ENCODE data around the gene SOX15.

The SOX15 gene

DNA sequence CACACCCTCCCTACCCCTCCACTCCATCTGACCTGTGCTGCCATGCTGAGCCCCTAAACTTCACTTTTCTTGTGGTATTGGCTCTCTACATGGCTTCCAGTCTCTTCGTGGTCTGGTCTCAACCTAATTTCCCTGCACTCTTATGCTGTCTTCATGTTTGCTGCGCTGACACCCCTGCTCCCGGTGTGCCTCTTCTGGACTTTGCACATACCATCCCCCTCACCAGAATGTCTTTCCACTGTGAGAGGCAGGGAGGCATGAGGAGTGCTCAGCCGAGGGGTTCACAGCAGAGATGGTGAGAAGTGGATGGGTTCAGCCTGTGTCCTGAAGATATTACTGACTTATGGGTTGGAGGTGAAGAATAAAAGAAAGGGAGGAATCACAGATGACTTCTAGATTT is 38.5 kb downstream of the SOX15 start:
- no peak overlapping the region for H3K4me3 ChIP-seq
- no peak for DNase-seq (ENCODE audit: low read depth, low spot score)
- no peaks in the 10 kb centered on the region for H3K36me3 ChIP-seq (ENCODE audit: insufficient read depth, low read length)
- H3K9ac ChIP-seq (ENCODE audit: insufficient read length) = no peak overlapping the region
- no peak for TF ChIP-seq POLR2AphosphoS5 (IDR thresholded peaks at IDR 0.05; ENCODE audit: borderline replicate concordance, low read depth, low read length)
- TF ChIP-seq EZH2 (IDR thresholded peaks at IDR 0.05) = no peak
- TF ChIP-seq FOXP2 (optimal IDR thresholded peaks at IDR 0.05; ENCODE audit: control extremely low read depth, extremely low read length, insufficient read depth) = no peak
- H3K27ac ChIP-seq = no peak overlapping the region
- H3K9me3 ChIP-seq (ENCODE audit: low read depth, low read length) = no peaks in the 10 kb centered on the region

DNA sequence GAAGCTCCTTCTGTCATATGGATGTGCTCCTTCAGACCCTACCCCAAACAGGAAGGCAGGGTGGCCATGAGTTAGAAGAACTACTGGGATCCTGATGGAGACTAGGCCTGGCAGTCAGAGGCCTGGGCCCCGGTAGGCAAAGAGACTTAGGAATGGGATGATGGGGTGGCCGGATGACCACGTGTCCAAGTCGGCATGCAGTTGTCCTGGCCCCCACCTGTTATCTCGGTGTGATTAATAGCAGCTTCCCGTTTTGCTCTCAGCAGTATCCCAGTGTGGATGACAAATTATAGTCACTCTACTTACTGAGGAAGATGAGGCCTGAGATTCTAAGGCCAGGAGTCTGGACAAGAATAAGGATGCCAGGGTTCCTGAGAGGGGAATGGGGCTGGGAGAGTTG is 39.5 kb downstream of the SOX15 start:
- Histone ChIP-seq H3K27ac (no peak overlapping the region), H3K36me3 (ENCODE audit: insufficient read depth, low read length) (no peaks in the 10 kb centered on the region), H3K9ac (ENCODE audit: insufficient read length) (no peak overlapping the region), H3K9me3 (ENCODE audit: low read depth, low read length) (no peaks in the 10 kb centered on the region), H3K4me3 (no peak overlapping the region)
- DNase-seq (ENCODE audit: low read depth, low spot score) = no peak
- no peak for TF ChIP-seq EZH2 (IDR thresholded peaks at IDR 0.05)
- TF ChIP-seq POLR2AphosphoS5 (IDR thresholded peaks at IDR 0.05; ENCODE audit: borderline replicate concordance, low read depth, low read length) = no peak
- no peak for TF ChIP-seq FOXP2 (optimal IDR thresholded peaks at IDR 0.05; ENCODE audit: control extremely low read depth, extremely low read length, insufficient read depth)

DNA sequence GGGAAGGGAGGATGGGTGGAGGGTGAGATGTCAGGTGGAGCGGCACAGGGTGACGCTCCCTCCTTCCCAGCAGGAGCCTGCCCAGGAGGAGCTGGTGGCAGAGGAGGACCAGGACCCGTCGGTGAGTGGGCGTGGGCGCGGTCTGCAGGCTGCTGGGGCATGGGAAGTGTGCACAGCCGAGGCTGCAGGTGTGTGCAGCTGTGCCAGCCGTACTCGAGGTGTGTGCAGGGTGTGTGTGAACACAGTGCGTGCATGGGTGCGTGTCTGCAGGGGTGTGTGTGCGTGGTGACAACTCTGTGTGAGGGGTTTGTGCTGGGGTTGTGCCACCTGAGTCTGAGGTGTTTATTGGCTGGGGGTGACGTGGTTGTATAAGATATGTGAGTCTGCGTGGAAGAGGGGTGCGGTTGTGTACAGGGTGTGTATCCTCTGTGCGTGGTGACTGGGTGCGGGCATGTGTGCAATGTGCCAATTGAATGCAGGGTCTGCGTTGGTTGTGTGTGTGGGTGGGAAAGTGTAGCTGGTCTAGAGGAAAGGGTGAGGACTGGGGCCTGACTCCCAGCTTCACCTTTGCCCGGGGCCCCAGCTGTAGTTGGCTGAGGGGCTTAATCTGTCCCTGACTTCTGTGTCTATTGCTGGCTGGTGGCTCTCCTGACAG is 40.4 kb downstream of the SOX15 start:
- DNase-seq (ENCODE audit: low read depth, low spot score) = no peak
- Histone ChIP-seq H3K9me3 (ENCODE audit: low read depth, low read length) (no peaks in the 10 kb centered on the region), H3K4me3 (no peak overlapping the region), H3K27ac (no peak overlapping the region), H3K36me3 (ENCODE audit: insufficient read depth, low read length) (no peaks in the 10 kb centered on the region), H3K9ac (ENCODE audit: insufficient read length) (no peak overlapping the region)
- TF ChIP-seq EZH2 (IDR thresholded peaks at IDR 0.05) (no peak), POLR2AphosphoS5 (IDR thresholded peaks at IDR 0.05; ENCODE audit: borderline replicate concordance, low read depth, low read length) (no peak), FOXP2 (optimal IDR thresholded peaks at IDR 0.05; ENCODE audit: control extremely low read depth, extremely low read length, insufficient read depth) (no peak)

DNA sequence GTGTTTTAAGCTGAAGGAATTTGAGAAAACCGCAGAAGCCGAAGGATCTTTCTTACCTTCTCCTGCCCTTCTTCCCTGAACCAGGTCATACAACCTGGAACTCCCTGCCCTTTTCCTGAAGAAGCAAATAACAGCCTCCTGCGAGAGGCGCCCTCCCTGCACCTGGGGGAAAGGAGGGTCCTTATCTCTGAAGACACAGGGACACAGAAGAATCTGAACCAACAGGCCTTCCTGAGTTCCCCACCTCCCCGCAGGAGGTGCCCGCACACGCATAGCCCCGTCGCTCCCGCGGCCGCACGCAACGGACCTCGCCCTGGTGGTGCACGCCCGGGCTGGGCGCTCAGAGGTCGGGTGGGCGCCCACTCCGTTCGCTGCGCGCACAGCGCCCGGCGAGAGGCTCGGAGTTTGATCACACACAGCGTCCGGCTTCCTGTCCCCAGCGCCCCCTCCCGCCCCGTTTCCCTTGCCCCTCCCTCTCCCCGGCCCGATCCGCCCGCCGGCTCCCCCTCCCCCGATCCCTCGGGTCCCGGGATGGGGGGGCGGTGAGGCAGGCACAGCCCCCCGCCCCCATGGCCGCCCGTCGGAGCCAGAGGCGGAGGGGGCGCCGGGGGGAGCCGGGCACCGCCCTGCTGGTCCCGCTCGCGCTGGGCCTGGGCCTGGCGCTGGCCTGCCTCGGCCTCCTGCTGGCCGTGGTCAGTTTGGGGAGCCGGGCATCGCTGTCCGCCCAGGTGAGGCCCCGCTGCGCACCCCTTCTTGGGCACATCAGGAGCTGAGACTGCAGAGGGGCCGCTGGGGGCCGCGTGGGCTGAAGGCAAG is 41.1 kb downstream of the SOX15 start, which contains the start of gene TNFSF12:
TNFSF12 (plus strand) TSS at position 474 of the 816 bp plus-strand sequence; CDS start at position 570, 96 bp downstream.
- Histone ChIP-seq H3K27ac (no peak within 1 kb of the TSS), H3K36me3 (ENCODE audit: insufficient read depth, low read length) (no peaks in the 10 kb centered on the region), H3K4me3 (no peak within 1 kb of the TSS), H3K9ac (ENCODE audit: insufficient read length) (no peak within 1 kb of the TSS), H3K9me3 (ENCODE audit: low read depth, low read length) (no peaks in the 10 kb centered on the region)
- no peak for TF ChIP-seq FOXP2 (optimal IDR thresholded peaks at IDR 0.05; ENCODE audit: control extremely low read depth, extremely low read length, insufficient read depth)
- no peak for TF ChIP-seq POLR2AphosphoS5 (IDR thresholded peaks at IDR 0.05; ENCODE audit: borderline replicate concordance, low read depth, low read length)
- no peak for TF ChIP-seq EZH2 (IDR thresholded peaks at IDR 0.05)
- no peak for DNase-seq (ENCODE audit: low read depth, low spot score)

DNA sequence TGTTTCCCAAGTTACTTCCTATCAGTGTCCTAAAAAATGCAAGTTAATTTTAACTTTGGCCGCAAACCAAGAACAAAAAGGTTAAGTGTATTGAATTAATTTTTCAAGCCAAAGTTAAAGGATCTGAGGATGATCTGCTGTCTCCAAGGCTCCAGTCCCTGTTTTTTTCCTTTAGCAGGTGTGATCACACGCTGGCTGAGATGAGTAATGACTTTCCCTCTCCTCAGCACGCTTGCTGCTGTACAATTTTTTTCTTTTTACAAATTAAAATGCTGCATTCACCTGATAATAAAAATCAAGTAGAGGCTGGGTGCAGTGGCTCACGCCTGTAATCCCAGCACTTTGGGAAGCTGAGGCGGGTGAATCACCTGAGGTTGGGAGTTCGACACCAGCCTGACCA is 45.0 kb downstream of the SOX15 start:
- no peak for TF ChIP-seq POLR2AphosphoS5 (IDR thresholded peaks at IDR 0.05; ENCODE audit: borderline replicate concordance, low read depth, low read length)
- no peak for TF ChIP-seq FOXP2 (optimal IDR thresholded peaks at IDR 0.05; ENCODE audit: control extremely low read depth, extremely low read length, insufficient read depth)
- TF ChIP-seq EZH2 (IDR thresholded peaks at IDR 0.05) = no peak
- Histone ChIP-seq H3K9me3 (ENCODE audit: low read depth, low read length) (no peaks in the 10 kb centered on the region), H3K9ac (ENCODE audit: insufficient read length) (no peak overlapping the region), H3K27ac (no peak overlapping the region), H3K4me3 (no peak overlapping the region), H3K36me3 (ENCODE audit: insufficient read depth, low read length) (no peaks in the 10 kb centered on the region)
- DNase-seq (ENCODE audit: low read depth, low spot score) = no peak

GRCh38 chr17:7541074-7541621 is 48.7 kb downstream of the SOX15 start:
- no peak for TF ChIP-seq FOXP2 (optimal IDR thresholded peaks at IDR 0.05; ENCODE audit: control extremely low read depth, extremely low read length, insufficient read depth)
- TF ChIP-seq POLR2AphosphoS5 (IDR thresholded peaks at IDR 0.05; ENCODE audit: borderline replicate concordance, low read depth, low read length) = no peak
- TF ChIP-seq EZH2 (IDR thresholded peaks at IDR 0.05) = no peak
- H3K4me3 ChIP-seq = no peak overlapping the region
- H3K27ac ChIP-seq = no peak overlapping the region
- H3K9me3 ChIP-seq (ENCODE audit: low read depth, low read length) = no peaks in the 10 kb centered on the region
- no peaks in the 10 kb centered on the region for H3K36me3 ChIP-seq (ENCODE audit: insufficient read depth, low read length)
- no peak for DNase-seq (ENCODE audit: low read depth, low spot score)
- H3K9ac ChIP-seq (ENCODE audit: insufficient read length) = no peak overlapping the region

DNA sequence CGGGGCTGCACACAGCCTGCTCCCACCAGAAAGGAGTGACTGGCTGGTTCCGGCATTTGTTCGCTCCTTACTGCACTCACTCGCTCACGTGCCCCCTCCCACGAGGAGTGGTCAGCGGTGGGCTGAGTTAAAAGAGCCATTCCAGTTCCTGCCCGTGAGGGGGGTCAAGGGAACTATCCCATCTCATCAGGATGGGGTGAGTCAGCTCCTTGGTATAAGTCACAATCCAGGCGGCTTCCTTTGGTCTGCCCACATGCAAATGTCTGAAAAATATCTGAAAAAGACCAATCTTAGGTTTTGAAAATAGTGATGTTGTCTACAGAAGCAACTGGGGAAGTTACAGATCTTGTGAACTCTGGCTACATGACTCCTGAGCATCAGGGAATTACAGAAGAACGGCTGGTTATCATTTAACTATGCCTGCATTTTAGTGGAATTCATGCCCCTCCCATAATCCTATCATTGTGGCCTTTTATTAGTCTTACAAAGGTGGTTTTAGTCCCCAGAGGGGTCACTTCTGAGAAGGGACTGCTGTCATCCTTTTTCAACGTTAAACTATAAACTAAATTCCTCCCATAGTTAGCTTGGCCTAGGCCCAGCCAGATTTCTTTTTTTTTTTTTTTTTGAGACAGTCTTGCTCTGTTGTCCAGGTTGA is 50.9 kb downstream of the SOX15 start:
- TF ChIP-seq FOXP2 (optimal IDR thresholded peaks at IDR 0.05; ENCODE audit: control extremely low read depth, extremely low read length, insufficient read depth) (no peak), EZH2 (IDR thresholded peaks at IDR 0.05) (no peak), POLR2AphosphoS5 (IDR thresholded peaks at IDR 0.05; ENCODE audit: borderline replicate concordance, low read depth, low read length) (no peak)
- Histone ChIP-seq H3K9me3 (ENCODE audit: low read depth, low read length) (no peaks in the 10 kb centered on the region), H3K9ac (ENCODE audit: insufficient read length) (no peak overlapping the region)

More for the DNA sequence above, 50.9 kb downstream of the SOX15 start:
- no peak for DNase-seq (ENCODE audit: low read depth, low spot score)
- Histone ChIP-seq H3K27ac (no peak overlapping the region), H3K4me3 (no peak overlapping the region), H3K36me3 (ENCODE audit: insufficient read depth, low read length) (no peaks in the 10 kb centered on the region)

Measured in SK-N-MC (cell line).